IMR-90 (cell line): ENCODE measurements around the gene PGA3. TPM values are rescaled to one million over a fixed set of nuclear protein-coding genes. Genes with fewer than 3 reads are reported as not detected.

ENCODE experiments used
- ATAC-seq: fragments of 200-7000 bp; cut with Tn5 transposase; 2 replicates; pipeline ENCODE4 v1.9.1; 2020; ENCODE audit warnings: low read depth, mild to moderate bottlenecking, moderate library complexity
- BruUV-seq: library from RNA; stranded (reverse); fragments of 400-500 nt; replicated peaks from 2 replicates; lab custom pipeline; 2021; lab: Mats Ljungman, UMichigan
- CTCF ChIA-PET: fragments of 300-600 bp; formaldehyde crosslinking; extraction: SDS; loops from one replicate; lab custom pipeline; 2021; ENCODE audit warnings: antibody characterized with exemption; lab: Yijun Ruan, JAX
- POLR2A ChIA-PET: fragments of 300-600 bp; sonication (Branson Sonifier 250); formaldehyde crosslinking; loops from one replicate; lab custom pipeline; 2022; ENCODE audit warnings: antibody characterized with exemption; ENCODE audit not compliant: unreplicated experiment; lab: Charles Lee
- DNase-seq: peaks from one replicate; pipeline ENCODE4 v3.0.0; 2013
- H2AFZ ChIP-seq: replicated peaks from 2 replicates; pipeline ENCODE3; 2013; ENCODE audit warnings: low read length, mild to moderate bottlenecking; ENCODE audit not compliant: poor library complexity
- H2AK5ac ChIP-seq: 2 replicates; pipeline ENCODE4 v1.6.1; 2013; ENCODE audit warnings: low read depth, low read length, inconsistent platforms
- H2AK9ac ChIP-seq: replicated peaks from 2 replicates; pipeline ENCODE3; 2013; ENCODE audit warnings: mild to moderate bottlenecking, low read depth, low read length, moderate library complexity; ENCODE audit not compliant: poor library complexity
- H2BK120ac ChIP-seq: 2 replicates; pipeline ENCODE4 v1.6.1; 2013; ENCODE audit warnings: low read depth, low read length, inconsistent platforms
- H2BK15ac ChIP-seq: 3 replicates; pipeline ENCODE4 v1.6.1; 2013; ENCODE audit warnings: low read depth, low read length, inconsistent platforms
- H2BK20ac ChIP-seq: 2 replicates; pipeline ENCODE4 v1.6.1; 2013; ENCODE audit warnings: low read depth, mild to moderate bottlenecking, inconsistent platforms, low read length, moderate library complexity
- H2BK5ac ChIP-seq: 2 replicates; pipeline ENCODE4 v1.6.1; 2013; ENCODE audit warnings: mild to moderate bottlenecking, low read depth, low read length, inconsistent platforms; ENCODE audit not compliant: poor library complexity, severe bottlenecking
- H3K14ac ChIP-seq: replicated peaks from 2 replicates; pipeline ENCODE4 v1.6.1; 2013; ENCODE audit warnings: low read depth, low read length, inconsistent platforms
- H3K18ac ChIP-seq: 2 replicates; pipeline ENCODE4 v1.6.1; 2013; ENCODE audit warnings: low read depth, low read length, control low read depth
- H3K23ac ChIP-seq: 2 replicates; pipeline ENCODE4 v1.6.1; 2013; ENCODE audit warnings: low read depth, low read length, inconsistent platforms
- H3K27ac ChIP-seq: 2 replicates; pipeline ENCODE4 v1.5.1; 2013; ENCODE audit warnings: mild to moderate bottlenecking, control low read depth, low read length; ENCODE audit not compliant: insufficient read depth
- H3K27me3 ChIP-seq: 2 replicates; pipeline ENCODE4 v1.6.1; 2013; ENCODE audit warnings: low read length; ENCODE audit not compliant: control insufficient read depth, insufficient read depth
- H3K36me3 ChIP-seq: 2 replicates; pipeline ENCODE4 v1.6.1; 2013; ENCODE audit warnings: low read length, mixed read lengths; ENCODE audit not compliant: control insufficient read depth, insufficient read depth
- H3K4ac ChIP-seq: 2 replicates; pipeline ENCODE4 v1.6.1; 2013; ENCODE audit warnings: low read depth, low read length, inconsistent platforms
- H3K4me1 ChIP-seq: 2 replicates; pipeline ENCODE4 v1.6.1; 2013; ENCODE audit warnings: low read length, mixed read lengths; ENCODE audit not compliant: control insufficient read depth, insufficient read depth
- H3K4me2 ChIP-seq: 2 replicates; pipeline ENCODE4 v1.6.1; 2013; ENCODE audit warnings: low read depth, mild to moderate bottlenecking, control low read depth, low read length, moderate library complexity
- H3K4me3 ChIP-seq: 2 replicates; pipeline ENCODE4 v1.5.1; 2013; ENCODE audit warnings: low read depth, mild to moderate bottlenecking, control low read depth, low read length, moderate library complexity; ENCODE audit not compliant: insufficient read depth
- H3K56ac ChIP-seq: 2 replicates; pipeline ENCODE4 v1.6.1; 2013; ENCODE audit warnings: low read length, inconsistent platforms; ENCODE audit not compliant: insufficient read depth; ENCODE audit errors: extremely low read depth
- H3K79me1 ChIP-seq, 2 experiments: 2 replicates each; pipeline ENCODE4 v1.6.1; 2013; ENCODE audit warnings: low read length in 2 of 2, inconsistent platforms in 1 of 2, low read depth in 1 of 2
- H3K9ac ChIP-seq: 2 replicates; pipeline ENCODE4 v1.6.1; 2013; ENCODE audit warnings: low read depth, low read length, control low read depth
- H3K9me1 ChIP-seq: 2 replicates; pipeline ENCODE4 v1.6.1; 2013; ENCODE audit warnings: low read length, inconsistent platforms; ENCODE audit not compliant: insufficient read depth
- H3K9me3 ChIP-seq: 2 replicates; pipeline ENCODE4 v1.6.1; 2013; ENCODE audit warnings: low read length; ENCODE audit not compliant: control insufficient read depth, insufficient read depth
- H4K20me1 ChIP-seq: 2 replicates; pipeline ENCODE4 v1.6.1; 2013; ENCODE audit warnings: low read length, inconsistent platforms; ENCODE audit not compliant: insufficient read depth
- H4K5ac ChIP-seq: 2 replicates; pipeline ENCODE4 v1.6.1; 2013; ENCODE audit warnings: mild to moderate bottlenecking, low read depth, low read length, control low read depth
- H4K8ac ChIP-seq, 2 experiments: 2 replicates each; pipeline ENCODE4 v1.6.1; 2013; ENCODE audit warnings: low read depth in 2 of 2, low read length in 2 of 2, control low read depth in 1 of 2, inconsistent platforms in 1 of 2
- H4K91ac ChIP-seq: 2 replicates; pipeline ENCODE4 v1.6.1; 2013; ENCODE audit warnings: low read depth, low read length, inconsistent platforms; ENCODE audit not compliant: insufficient read depth
- BHLHE40 ChIP-seq: fragments of 150-350 bp; IDR thresholded peaks from 2 replicates; pipeline ENCODE4 v1.6.1; 2016; ENCODE audit warnings: mild to moderate bottlenecking, low read depth, low read length
- MXI1 ChIP-seq: IDR thresholded peaks from 2 replicates; pipeline ENCODE4 v1.6.1; 2012; ENCODE audit warnings: low read depth, mild to moderate bottlenecking, low read length, moderate library complexity, borderline replicate concordance
- RAD21 ChIP-seq: IDR thresholded peaks from 2 replicates; pipeline ENCODE4 v1.6.1; 2012; ENCODE audit warnings: low read length, improper control_type of control experiment
- WGBS, 2 experiments: methylation state at CpG; one replicate each; pipeline versions ENCODE4 v1.1.5 to v1.1.7; 2013; ENCODE audit warnings: missing lambda C conversion rate in 2 of 2; ENCODE audit not compliant: insufficient read length in 1 of 2; ENCODE audit errors: extremely low coverage in 2 of 2; 5-methylcytosine and 5-hydroxymethylcytosine counted together
- dilution Hi-C: fragments of 300-500 bp; cut with HindIII; formaldehyde crosslinking; loops from one replicate; pipeline ENCODE4 v1.14.3; 2018; ENCODE audit warnings: low sequenced_read_pairs; ENCODE audit not compliant: unreplicated experiment
- in situ Hi-C: fragments of 300-500 bp; cut with MboI; formaldehyde crosslinking; loops from 3 replicates; pipeline ENCODE4 v1.14.3; 2019; ENCODE audit warnings: low sequenced_read_pairs, inconsistent platforms, mixed read lengths
- intact Hi-C: fragments of 100-400 bp; cut with micrococcal nuclease; formaldehyde crosslinking; loops from 2 replicates; pipeline ENCODE4 v1.10.0; 2022
- polyA plus RNA-seq, 3 experiments: library from polyadenylated mRNA; depleted of rRNA; stranded (reverse); fragments of >200 nt; gene quantifications; 2 replicates each; pipeline ENCODE4 v1.2.3, GENCODE V29; 2012; ENCODE audit warnings: low replicate concordance in 1 of 3
- total RNA-seq: library from RNA; depleted of rRNA; stranded (reverse); fragments of >200 nt; gene quantifications from 2 replicates; pipeline ENCODE4 v1.2.3, GENCODE V29; 2012
- TF ChIP-seq, protein P1 (sequence below): fragments of 150-350 bp; IDR thresholded peaks from 2 replicates; pipeline ENCODE4 v1.6.1; 2017; ENCODE audit warnings: mild to moderate bottlenecking, antibody characterized with exemption, low read length, low read depth

PGA3 gene
- total and polyA plus RNA-seq, 2 of the 4 experiments (the other 2 are of a cell fraction), result 0.18 TPM; not detected in 1

DNA sequence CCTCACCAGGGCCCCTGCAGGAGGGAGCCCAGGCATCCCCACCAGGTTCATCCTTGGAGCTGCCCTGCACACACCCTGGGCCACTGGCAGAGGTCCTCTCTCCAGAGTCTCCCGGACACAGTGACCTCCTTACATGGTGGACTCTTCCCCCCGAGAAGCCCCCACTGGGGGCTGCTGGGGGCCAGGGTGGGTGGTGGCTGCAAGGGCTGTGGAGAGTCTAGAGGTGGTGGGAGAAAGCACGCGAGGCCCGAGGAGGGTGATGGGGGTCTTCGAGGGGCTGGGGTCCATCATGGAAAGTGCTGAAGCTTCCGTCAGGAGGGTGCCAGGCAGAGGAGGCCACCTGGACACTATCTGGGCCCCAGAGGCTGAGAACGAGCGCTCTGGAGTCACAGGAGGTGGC is 55.2 kb downstream of the PGA3 start:
- POLR2A ChIA-PET, result no interaction called here
- Histone ChIP-seq H4K8ac (no peak overlapping the region), H4K5ac (no peak overlapping the region), H3K4me3 (no peak overlapping the region), H2AFZ (no peak overlapping the region), H2BK5ac (no peak overlapping the region), H3K18ac (no peak overlapping the region), H3K4me1 (no peaks in the 10 kb centered on the region), H3K79me1 (no peaks in the 10 kb centered on the region), H2BK120ac (no peak overlapping the region), H2BK20ac (no peak overlapping the region), H3K56ac (no peak overlapping the region), H2AK9ac (peak overlapping the region; percentile 13), H3K27me3 (no peaks in the 10 kb centered on the region), H3K9me3 (no peaks in the 10 kb centered on the region), H3K4ac (no peak overlapping the region), H3K9ac (no peak overlapping the region), H3K36me3 (no peaks in the 10 kb centered on the region), H2AK5ac (no peak overlapping the region), H4K91ac (no peak overlapping the region), H3K14ac (no peak overlapping the region), H4K20me1 (no peaks in the 10 kb centered on the region), H3K9me1 (no peaks in the 10 kb centered on the region), H3K23ac (no peak overlapping the region), H3K4me2 (no peak overlapping the region), H2BK15ac (no peak overlapping the region), H3K27ac (no peak overlapping the region)
- 83% methylated on average over 4 of the region's 9 CpGs; no CpG with 5 or more reads in 1 of the 2 experiments for WGBS, 2 experiments
- DNase-seq, result no peak
- CTCF ChIA-PET, result interaction anchor here (0.5 kb wide), 1 partner anchor 107 kb away, joined by 3 read pairs; no protein-coding TSS in a partner anchor
- in situ Hi-C loops (loop anchor here (5.0 kb wide), 1 partner anchor 66 kb away; no protein-coding TSS in a partner anchor), intact Hi-C loops (no loop called here), dilution Hi-C loops (no loop called here)
- ATAC-seq, result no peak
- TF ChIP-seq MXI1 (no peak), RAD21 (no peak), BHLHE40 (no peak)
- TF ChIP-seq, protein P1, sequence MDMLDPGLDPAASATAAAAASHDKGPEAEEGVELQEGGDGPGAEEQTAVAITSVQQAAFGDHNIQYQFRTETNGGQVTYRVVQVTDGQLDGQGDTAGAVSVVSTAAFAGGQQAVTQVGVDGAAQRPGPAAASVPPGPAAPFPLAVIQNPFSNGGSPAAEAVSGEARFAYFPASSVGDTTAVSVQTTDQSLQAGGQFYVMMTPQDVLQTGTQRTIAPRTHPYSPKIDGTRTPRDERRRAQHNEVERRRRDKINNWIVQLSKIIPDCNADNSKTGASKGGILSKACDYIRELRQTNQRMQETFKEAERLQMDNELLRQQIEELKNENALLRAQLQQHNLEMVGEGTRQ, result no peak
- BruUV-seq, result no TSS peak
